Astrocyte (in vitro differentiated cells and primary cell): ENCODE data around the gene FRMD8. TPM values are rescaled to one million over a fixed set of nuclear protein-coding genes. Genes with fewer than 3 reads are reported as not detected.

Experiments used
- DNase-seq: peaks from one replicate; pipeline ENCODE4 v3.0.0-alpha.2; 2010; ENCODE audit warnings: low read depth
- FAIRE-seq: peaks from 2 replicates; lab custom pipeline; 2011; peaks lifted over from hg19 to GRCh38; lab: Jason Lieb, UNC
- H2AFZ ChIP-seq: 2 replicates; pipeline ENCODE4 v1.6.0; 2012; ENCODE audit warnings: low read depth, low read length, inconsistent platforms
- H3K27ac ChIP-seq: 2 replicates; pipeline ENCODE4 v1.5.1; 2011; ENCODE audit warnings: low read depth, low read length, inconsistent platforms
- H3K27me3 ChIP-seq: 2 replicates; pipeline ENCODE4 v1.6.0; 2011; ENCODE audit warnings: low read length, inconsistent platforms; ENCODE audit not compliant: insufficient read depth
- H3K36me3 ChIP-seq: 2 replicates; pipeline ENCODE4 v1.5.1; 2011; ENCODE audit warnings: low read length, inconsistent platforms; ENCODE audit not compliant: insufficient read depth
- H3K4me1 ChIP-seq: 2 replicates; pipeline ENCODE4 v1.5.1; 2011; ENCODE audit warnings: low read length, inconsistent platforms; ENCODE audit not compliant: insufficient read depth
- H3K4me2 ChIP-seq: 2 replicates; pipeline ENCODE4 v1.6.0; 2012; ENCODE audit warnings: low read length, inconsistent platforms
- H3K4me3 ChIP-seq: 2 replicates; pipeline ENCODE4 v1.5.1; 2011; ENCODE audit warnings: low read depth, mild to moderate bottlenecking, low read length, inconsistent platforms; ENCODE audit not compliant: insufficient read depth
- H3K79me2 ChIP-seq: 2 replicates; pipeline ENCODE4 v1.6.0; 2012; ENCODE audit warnings: mild to moderate bottlenecking, low read length, inconsistent platforms; ENCODE audit not compliant: insufficient read depth
- H3K9ac ChIP-seq: 2 replicates; pipeline ENCODE4 v1.6.0; 2012; ENCODE audit warnings: mild to moderate bottlenecking, low read length, inconsistent platforms
- H3K9me3 ChIP-seq: 2 replicates; pipeline ENCODE4 v1.5.1; 2012; ENCODE audit warnings: low read depth, mild to moderate bottlenecking, low read length, inconsistent platforms; ENCODE audit not compliant: insufficient read depth
- H4K20me1 ChIP-seq: 2 replicates; pipeline ENCODE4 v1.6.0; 2012; ENCODE audit warnings: low read length, inconsistent platforms; ENCODE audit not compliant: insufficient read depth
- H3K27ac Mint-ChIP-seq: one replicate; pipeline ENCODE4 v1.8.0; 2021; ENCODE audit warnings: mild to moderate bottlenecking, mixed read lengths; ENCODE audit not compliant: unreplicated experiment
- H3K27me3 Mint-ChIP-seq: one replicate; pipeline ENCODE4 v1.8.0; 2021; ENCODE audit warnings: low read depth, mixed read lengths; ENCODE audit not compliant: unreplicated experiment
- H3K36me3 Mint-ChIP-seq: one replicate; pipeline ENCODE4 v1.8.0; 2021; ENCODE audit warnings: low read depth, mixed read lengths; ENCODE audit not compliant: unreplicated experiment
- H3K4me1 Mint-ChIP-seq: one replicate; pipeline ENCODE4 v1.8.0; 2021; ENCODE audit warnings: low read depth, mixed read lengths; ENCODE audit not compliant: unreplicated experiment
- H3K4me3 Mint-ChIP-seq: one replicate; pipeline ENCODE4 v1.8.0; 2021; ENCODE audit warnings: mild to moderate bottlenecking, moderate library complexity, mixed read lengths; ENCODE audit not compliant: unreplicated experiment
- H3K9me3 Mint-ChIP-seq: one replicate; pipeline ENCODE4 v1.8.0; 2021; ENCODE audit warnings: mild to moderate bottlenecking, mixed read lengths; ENCODE audit not compliant: unreplicated experiment
- EZH2 ChIP-seq: IDR thresholded peaks from 2 replicates; pipeline ENCODE4 v1.6.1; 2012; ENCODE audit warnings: mild to moderate bottlenecking, low read length, inconsistent platforms; ENCODE audit not compliant: insufficient read depth
- total RNA-seq: library from RNA; stranded (reverse); gene quantifications from 2 replicates; pipeline ENCODE4 v1.2.1, GENCODE V29; 2021
- TF ChIP-seq, protein P1 (sequence below): IDR thresholded peaks from 2 replicates; pipeline ENCODE4 v1.5.1; 2011; ENCODE audit warnings: low read depth, mild to moderate bottlenecking, inconsistent platforms, low read length, moderate library complexity; ENCODE audit not compliant: insufficient read depth

The FRMD8 gene
- total RNA-seq, 1 donor from 2014 or later, result 61.2 TPM

DNA sequence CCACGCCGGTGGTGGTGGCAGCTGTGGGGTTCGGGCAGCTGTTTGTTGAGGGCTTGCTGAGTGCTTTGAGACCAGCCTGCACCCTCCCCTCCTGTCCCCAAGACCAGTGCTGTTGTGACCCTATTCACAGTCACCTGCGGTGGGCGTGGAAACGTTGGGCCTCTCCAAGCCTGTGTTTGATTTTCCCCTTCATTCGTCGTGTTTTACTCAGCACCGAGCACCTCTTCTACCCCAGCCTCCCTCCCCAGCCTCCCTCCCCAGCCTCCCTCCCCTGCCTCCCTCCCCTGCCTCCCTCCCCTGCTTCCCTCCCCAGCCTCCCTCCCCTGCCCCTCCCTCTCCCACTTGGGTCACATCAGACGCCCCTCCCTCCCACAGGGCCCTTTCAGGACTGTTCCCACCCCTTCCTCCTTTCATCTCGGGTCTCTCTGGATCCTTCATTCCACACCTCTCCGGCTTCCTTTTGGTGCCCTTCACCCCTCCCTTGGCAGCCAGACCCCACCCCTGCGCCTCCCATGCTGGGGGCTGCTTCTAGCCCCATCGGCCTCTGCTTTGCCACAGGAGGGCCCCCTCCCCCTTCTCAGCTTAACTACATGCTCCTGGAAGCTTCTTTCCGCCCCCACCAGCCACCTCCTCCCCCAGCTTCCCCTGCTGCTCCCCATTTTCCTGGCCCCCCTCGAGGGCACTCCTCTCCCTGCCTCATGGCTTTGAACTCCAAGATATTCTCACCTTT, 14.8 kb downstream of the FRMD8 start:
- no peak for TF ChIP-seq EZH2
- TF ChIP-seq, protein P1, sequence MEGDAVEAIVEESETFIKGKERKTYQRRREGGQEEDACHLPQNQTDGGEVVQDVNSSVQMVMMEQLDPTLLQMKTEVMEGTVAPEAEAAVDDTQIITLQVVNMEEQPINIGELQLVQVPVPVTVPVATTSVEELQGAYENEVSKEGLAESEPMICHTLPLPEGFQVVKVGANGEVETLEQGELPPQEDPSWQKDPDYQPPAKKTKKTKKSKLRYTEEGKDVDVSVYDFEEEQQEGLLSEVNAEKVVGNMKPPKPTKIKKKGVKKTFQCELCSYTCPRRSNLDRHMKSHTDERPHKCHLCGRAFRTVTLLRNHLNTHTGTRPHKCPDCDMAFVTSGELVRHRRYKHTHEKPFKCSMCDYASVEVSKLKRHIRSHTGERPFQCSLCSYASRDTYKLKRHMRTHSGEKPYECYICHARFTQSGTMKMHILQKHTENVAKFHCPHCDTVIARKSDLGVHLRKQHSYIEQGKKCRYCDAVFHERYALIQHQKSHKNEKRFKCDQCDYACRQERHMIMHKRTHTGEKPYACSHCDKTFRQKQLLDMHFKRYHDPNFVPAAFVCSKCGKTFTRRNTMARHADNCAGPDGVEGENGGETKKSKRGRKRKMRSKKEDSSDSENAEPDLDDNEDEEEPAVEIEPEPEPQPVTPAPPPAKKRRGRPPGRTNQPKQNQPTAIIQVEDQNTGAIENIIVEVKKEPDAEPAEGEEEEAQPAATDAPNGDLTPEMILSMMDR, result no peak
- no peak overlapping the region for H3K9ac ChIP-seq
- peaks cover 19% of the 10 kb centered on the region for H4K20me1 ChIP-seq
- H3K36me3 Mint-ChIP-seq, result peaks cover 19% of the 10 kb centered on the region
- DNase-seq, result no peak
- H2AFZ ChIP-seq, result no peak overlapping the region
- peak overlapping the region; percentile 54 for H3K4me3 Mint-ChIP-seq
- no peaks in the 10 kb centered on the region for H3K9me3 ChIP-seq
- no peak overlapping the region for H3K4me3 ChIP-seq
- H3K27ac ChIP-seq, result no peak overlapping the region
- no peak overlapping the region for H3K4me2 ChIP-seq
- no peaks in the 10 kb centered on the region for H3K4me1 ChIP-seq
- H3K36me3 ChIP-seq, result peaks cover 11% of the 10 kb centered on the region
- H3K9me3 Mint-ChIP-seq, result no peaks in the 10 kb centered on the region
- H3K27me3 Mint-ChIP-seq, result no peaks in the 10 kb centered on the region
- H3K79me2 ChIP-seq, result peaks cover 14% of the 10 kb centered on the region
- no peaks in the 10 kb centered on the region for H3K27me3 ChIP-seq
- H3K4me1 Mint-ChIP-seq, result peaks cover 5% of the 10 kb centered on the region
- FAIRE-seq, result no peak
- peak overlapping the region; percentile 18 for H3K27ac Mint-ChIP-seq

DNA sequence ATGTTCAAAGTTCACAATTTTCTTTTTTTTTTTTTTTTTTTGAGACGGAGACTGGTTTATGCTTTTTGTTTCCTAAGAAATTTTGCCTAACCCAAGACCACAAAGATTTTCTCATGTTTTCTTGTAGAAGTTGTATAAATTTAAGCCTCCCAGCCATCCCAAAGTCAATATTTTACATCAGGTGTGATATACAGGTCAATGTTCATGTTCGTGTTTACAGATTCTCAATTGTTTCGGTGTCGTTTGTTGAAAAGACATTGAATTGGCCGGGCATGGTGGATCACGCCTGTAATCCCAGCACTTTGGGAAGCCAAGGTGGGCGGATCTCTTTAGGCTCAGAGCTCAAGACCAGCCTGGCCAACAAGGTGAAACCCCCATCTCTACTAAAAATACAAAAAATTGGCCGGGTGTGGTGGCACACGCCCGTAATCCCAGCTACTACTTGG, 15.4 kb downstream of the FRMD8 start:
- peaks cover 11% of the 10 kb centered on the region for H3K36me3 ChIP-seq
- peak overlapping the region; percentile 18 for H3K27ac Mint-ChIP-seq

More for the DNA sequence above, 15.4 kb downstream of the FRMD8 start:
- peaks cover 18% of the 10 kb centered on the region for H4K20me1 ChIP-seq
- H3K36me3 Mint-ChIP-seq, result peaks cover 19% of the 10 kb centered on the region
- H3K4me3 ChIP-seq, result no peak overlapping the region
- H3K4me2 ChIP-seq, result no peak overlapping the region
- H3K9me3 Mint-ChIP-seq, result no peaks in the 10 kb centered on the region
- H3K27ac ChIP-seq, result no peak overlapping the region
- no peaks in the 10 kb centered on the region for H3K27me3 Mint-ChIP-seq
- H3K4me1 Mint-ChIP-seq, result peaks cover 5% of the 10 kb centered on the region
- H3K4me1 ChIP-seq, result no peaks in the 10 kb centered on the region
- FAIRE-seq (no peak), DNase-seq (no peak)
- H3K9ac ChIP-seq, result no peak overlapping the region
- H2AFZ ChIP-seq, result no peak overlapping the region
- TF ChIP-seq, protein P1, result no peak
- TF ChIP-seq EZH2, result no peak
- no peaks in the 10 kb centered on the region for H3K27me3 ChIP-seq
- H3K9me3 ChIP-seq, result no peaks in the 10 kb centered on the region
- H3K4me3 Mint-ChIP-seq, result no peak overlapping the region
- peaks cover 11% of the 10 kb centered on the region for H3K79me2 ChIP-seq
